ACC112 (cell line): Measurements from ENCODE around the gene AZIN2.
"Not testable (repeated sequence)": the region's sequence is repeated elsewhere in the genome, so short reads cannot be mapped to it uniquely, and the experiment has no call there.

Experiments used
- H2AFZ ChIP-seq: fragments of 200-600 bp; sonication (generic); one replicate; pipeline ENCODE4 v1.6.0; 2017; ENCODE audit warnings: antibody characterized with exemption, low read length; ENCODE audit not compliant: unreplicated experiment
- H3K27ac ChIP-seq: fragments of 200-600 bp; sonication (generic); 2 replicates; pipeline ENCODE4 v1.5.1; 2014; ENCODE audit warnings: low read depth, mild to moderate bottlenecking, antibody characterized with exemption, low read length, moderate library complexity
- H3K27me3 ChIP-seq: fragments of 200-600 bp; sonication (generic); 2 replicates; pipeline ENCODE4 v1.6.1; 2014; ENCODE audit warnings: mild to moderate bottlenecking, antibody characterized with exemption, low read length, moderate library complexity, mixed read lengths; ENCODE audit not compliant: insufficient read depth
- H3K36me3 ChIP-seq: fragments of 200-600 bp; sonication (generic); 2 replicates; pipeline ENCODE4 v1.6.1; 2016; ENCODE audit warnings: mild to moderate bottlenecking, antibody characterized with exemption, low read length, moderate library complexity, mixed read lengths; ENCODE audit not compliant: insufficient read depth
- H3K4me1 ChIP-seq: fragments of 200-600 bp; sonication (generic); one replicate; pipeline ENCODE4 v1.6.1; 2016; ENCODE audit warnings: low read length, mixed read lengths; ENCODE audit not compliant: insufficient read depth, unreplicated experiment, control insufficient read depth
- H3K4me3 ChIP-seq: fragments of 200-600 bp; sonication (generic); 2 replicates; pipeline ENCODE4 v1.5.1; 2014; ENCODE audit warnings: mild to moderate bottlenecking, low read depth, low read length
- H3K79me2 ChIP-seq: fragments of 200-600 bp; sonication (generic); one replicate; pipeline ENCODE4 v1.6.0; 2016; ENCODE audit warnings: low read length; ENCODE audit not compliant: control insufficient read depth, unreplicated experiment, insufficient read depth

AZIN2 gene

GRCh38 chr1:33117440-33118085 is 36.6 kb downstream of the AZIN2 start:
- Histone ChIP-seq H2AFZ (no peak overlapping the region), H3K4me3 (no peak overlapping the region), H3K4me1 (no peaks in the 10 kb centered on the region), H3K27me3 (no peaks in the 10 kb centered on the region), H3K79me2 (no peaks in the 10 kb centered on the region), H3K36me3 (no peaks in the 10 kb centered on the region), H3K27ac (no peak overlapping the region)

- Histone ChIP-seq H3K36me3 (no peaks in the 10 kb centered on the region), H3K4me3 (no peak overlapping the region), H3K79me2 (no peaks in the 10 kb centered on the region), H2AFZ (no peak overlapping the region), H3K27ac (no peak overlapping the region), H3K27me3 (no peaks in the 10 kb centered on the region), H3K4me1 (no peaks in the 10 kb centered on the region)
Observed at GRCh38 chr1:33118274-33118673, 37.3 kb downstream of the AZIN2 start.

GRCh38 chr1:33119050-33119449 is 38.1 kb downstream of the AZIN2 start:
- Histone ChIP-seq H3K36me3 (no peaks in the 10 kb centered on the region), H3K27ac (no peak overlapping the region), H2AFZ (no peak overlapping the region), H3K79me2 (no peaks in the 10 kb centered on the region), H3K4me1 (no peaks in the 10 kb centered on the region), H3K27me3 (no peaks in the 10 kb centered on the region), H3K4me3 (no peak overlapping the region)

GRCh38 chr1:33119532-33120217 is 38.7 kb downstream of the AZIN2 start:
- H3K79me2 ChIP-seq = no peaks in the 10 kb centered on the region
- no peak overlapping the region for H3K27ac ChIP-seq
- no peaks in the 10 kb centered on the region for H3K36me3 ChIP-seq
- H2AFZ ChIP-seq = no peak overlapping the region
- H3K27me3 ChIP-seq = no peaks in the 10 kb centered on the region
- no peaks in the 10 kb centered on the region for H3K4me1 ChIP-seq
- H3K4me3 ChIP-seq = no peak overlapping the region

GRCh38 chr1:33120436-33121231 is 39.7 kb downstream of the AZIN2 start:
- no peaks in the 10 kb centered on the region for H3K79me2 ChIP-seq
- no peaks in the 10 kb centered on the region for H3K27me3 ChIP-seq
- peaks cover 6% of the 10 kb centered on the region; the same call in 1 of the 2 replicates for H3K36me3 ChIP-seq
- H2AFZ ChIP-seq = no peak overlapping the region
- H3K4me1 ChIP-seq = peaks cover under 1% of the 10 kb centered on the region
- no peak overlapping the region for H3K4me3 ChIP-seq
- no peak overlapping the region for H3K27ac ChIP-seq

GRCh38 chr1:33121728-33122127 is 40.8 kb downstream of the AZIN2 start:
- Histone ChIP-seq H3K27ac (no peak overlapping the region), H3K36me3 (peaks cover 6% of the 10 kb centered on the region; the same call in 1 of the 2 replicates), H3K4me1 (peaks cover 8% of the 10 kb centered on the region), H3K79me2 (peaks cover 8% of the 10 kb centered on the region), H2AFZ (no peak overlapping the region), H3K4me3 (no peak overlapping the region), H3K27me3 (no peaks in the 10 kb centered on the region)

GRCh38 chr1:33122483-33123178 is 41.7 kb downstream of the AZIN2 start:
- H3K79me2 ChIP-seq = peaks cover 10% of the 10 kb centered on the region
- H3K4me3 ChIP-seq = no peak overlapping the region
- no peak overlapping the region for H2AFZ ChIP-seq
- peaks cover 6% of the 10 kb centered on the region; the same call in 1 of the 2 replicates for H3K36me3 ChIP-seq
- H3K27ac ChIP-seq = no peak overlapping the region
- no peaks in the 10 kb centered on the region for H3K27me3 ChIP-seq
- peaks cover 8% of the 10 kb centered on the region for H3K4me1 ChIP-seq

GRCh38 chr1:33123266-33123665 is 42.3 kb downstream of the AZIN2 start:
- Histone ChIP-seq H3K36me3 (peaks cover 6% of the 10 kb centered on the region; the same call in 1 of the 2 replicates), H3K4me3 (no peak overlapping the region), H3K27ac (no peak overlapping the region), H3K27me3 (no peaks in the 10 kb centered on the region), H2AFZ (no peak overlapping the region), H3K79me2 (peaks cover 10% of the 10 kb centered on the region), H3K4me1 (peaks cover 8% of the 10 kb centered on the region)

GRCh38 chr1:33124647-33125046 is 43.7 kb downstream of the AZIN2 start:
- H3K79me2 ChIP-seq, H3K36me3 ChIP-seq, H3K4me1 ChIP-seq, H3K4me3 ChIP-seq, H3K27me3 ChIP-seq, H2AFZ ChIP-seq, H3K27ac ChIP-seq: not testable (repeated sequence)

GRCh38 chr1:33126411-33127000 is 45.6 kb downstream of the AZIN2 start:
- Histone ChIP-seq H3K79me2 (peaks cover 10% of the 10 kb centered on the region), H3K36me3 (peaks cover 6% of the 10 kb centered on the region; the same call in 1 of the 2 replicates), H3K4me1 (peaks cover 8% of the 10 kb centered on the region), H3K27me3 (no peaks in the 10 kb centered on the region), H3K27ac (peak overlapping the region; percentile 80), H2AFZ (peak overlapping the region; percentile 64), H3K4me3 (peak overlapping the region; percentile 94)
